Kidney (tissue), 14 donors: Measurements from ENCODE around the gene MAGOHB. TPM values are rescaled to one million over a fixed set of nuclear protein-coding genes. Genes with fewer than 3 reads are reported as not detected.
A peak's percentile ranks its signal among the peaks of the same experiment; 100 is the strongest.
"Not testable (repeated sequence)": the region's sequence is repeated elsewhere in the genome, so short reads cannot be mapped to it uniquely, and the experiment has no call there.

Experiments
- DNase-seq, 5 donors: peaks; one replicate each; pipeline ENCODE4 v3.0.0-alpha.2; 2013 to 2020
- FAIRE-seq: peaks from 2 replicates; lab custom pipeline; 2012; peaks lifted over from hg19 to GRCh38; lab: Jason Lieb, UNC
- H3K27ac ChIP-seq, 2 donors: one replicate each; pipeline ENCODE4 v1.7.0; 2013; ENCODE audit warnings: low read depth in 2 of 2, low read length in 2 of 2, inconsistent platforms in 1 of 2
- H3K27me3 ChIP-seq: one replicate; pipeline ENCODE4 v1.7.1; 2013; ENCODE audit warnings: low read length, inconsistent platforms; ENCODE audit not compliant: control insufficient read depth, insufficient read depth
- H3K36me3 ChIP-seq, 3 donors: one replicate each; pipeline versions ENCODE4 v1.7.0 to v1.7.1; 2013; ENCODE audit warnings: low read length in 3 of 3, control low read depth in 1 of 3, inconsistent platforms in 1 of 3; ENCODE audit not compliant: insufficient read depth in 3 of 3, control insufficient read depth in 2 of 3
- H3K4me1 ChIP-seq, 3 donors: one replicate each; pipeline versions ENCODE4 v1.7.0 to v1.7.1; 2013; ENCODE audit warnings: low read length in 3 of 3, inconsistent platforms in 1 of 3, low read depth in 1 of 3; ENCODE audit not compliant: control insufficient read depth in 2 of 3, insufficient read depth in 2 of 3
- H3K4me3 ChIP-seq, 3 donors: one replicate each; pipeline versions ENCODE4 v1.7.0 to v1.8.1; 2013; ENCODE audit warnings: low read length in 3 of 3, control low read depth in 1 of 3, inconsistent platforms in 1 of 3
- H3K9ac ChIP-seq, 3 donors: one replicate each; pipeline versions ENCODE4 v1.7.0 to v1.7.1; 2013; ENCODE audit warnings: low read length in 3 of 3, control low read depth in 1 of 3, inconsistent platforms in 1 of 3
- H3K9me3 ChIP-seq, 3 donors: one replicate each; pipeline versions ENCODE4 v1.7.0 to v1.7.1; 2013; ENCODE audit warnings: low read length in 3 of 3, control low read depth in 1 of 3, inconsistent platforms in 1 of 3; ENCODE audit not compliant: control insufficient read depth in 2 of 3, insufficient read depth in 1 of 3
- intact Hi-C: fragments of 100-400 bp; cut with DNase I; formaldehyde crosslinking; loops from one replicate; pipeline ENCODE4 v1.11.1; 2022
- polyA plus RNA-seq: library from polyadenylated mRNA; stranded (reverse); fragments of 350-450 nt; fragmentation: Illumina TruSeq; extraction: RNeasy Lipid Tissue Mini Kit (QIAGEN cat#74804); gene quantifications from one replicate; pipeline ENCODE4 v1.2.3, GENCODE V29; 2014; ENCODE audit warnings: low read depth, low replicate concordance; ENCODE audit not compliant: insufficient read depth
- total RNA-seq: library from RNA; stranded (reverse); fragmentation: NEBNext Ultra II Directional; extraction: Animal tissue kit (Norgen Biotek cat#: 25700); gene quantifications from one replicate; pipeline ENCODE4 v1.2.1, GENCODE V29; 2021
- TF ChIP-seq, protein P1 (sequence below): IDR thresholded peaks from 3 replicates; pipeline ENCODE4 v1.5.1; 2012; ENCODE audit warnings: mild to moderate bottlenecking, moderate library complexity, borderline replicate concordance; ENCODE audit not compliant: insufficient read depth; ENCODE audit errors: extremely low read depth
- donor health status: control.
- donor health status: control.
- donor health status: control.
- donor health status: control.
- donor health status: control.
- donor health status: DM: yes; HTN: yes; CAD: no.
- donor health status: Normal renal cell carcinoma (clear cell type).

Gene MAGOHB
- total and polyA plus RNA-seq, 2 donors from 2014 or later, result 20.0 to 31.7 TPM

DNA sequence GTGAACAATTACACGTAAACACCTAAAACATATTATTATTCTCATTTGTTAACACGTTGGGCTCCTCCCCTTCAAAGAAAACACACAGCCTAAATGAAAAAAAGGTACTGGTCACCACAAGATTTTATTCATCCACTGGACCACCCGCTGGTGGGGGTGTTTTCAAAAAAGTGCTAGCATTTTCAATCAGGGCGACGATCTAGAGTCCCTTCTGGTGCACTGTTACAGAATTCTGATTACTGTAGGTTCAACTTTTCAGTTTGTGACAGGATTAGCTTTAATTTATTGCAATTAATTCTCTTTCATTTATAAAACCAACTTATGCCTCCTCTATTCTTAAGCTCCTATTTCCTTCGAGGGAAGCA, 443 bp downstream of the MAGOHB start:
- no peak for FAIRE-seq
- TF ChIP-seq, protein P1, sequence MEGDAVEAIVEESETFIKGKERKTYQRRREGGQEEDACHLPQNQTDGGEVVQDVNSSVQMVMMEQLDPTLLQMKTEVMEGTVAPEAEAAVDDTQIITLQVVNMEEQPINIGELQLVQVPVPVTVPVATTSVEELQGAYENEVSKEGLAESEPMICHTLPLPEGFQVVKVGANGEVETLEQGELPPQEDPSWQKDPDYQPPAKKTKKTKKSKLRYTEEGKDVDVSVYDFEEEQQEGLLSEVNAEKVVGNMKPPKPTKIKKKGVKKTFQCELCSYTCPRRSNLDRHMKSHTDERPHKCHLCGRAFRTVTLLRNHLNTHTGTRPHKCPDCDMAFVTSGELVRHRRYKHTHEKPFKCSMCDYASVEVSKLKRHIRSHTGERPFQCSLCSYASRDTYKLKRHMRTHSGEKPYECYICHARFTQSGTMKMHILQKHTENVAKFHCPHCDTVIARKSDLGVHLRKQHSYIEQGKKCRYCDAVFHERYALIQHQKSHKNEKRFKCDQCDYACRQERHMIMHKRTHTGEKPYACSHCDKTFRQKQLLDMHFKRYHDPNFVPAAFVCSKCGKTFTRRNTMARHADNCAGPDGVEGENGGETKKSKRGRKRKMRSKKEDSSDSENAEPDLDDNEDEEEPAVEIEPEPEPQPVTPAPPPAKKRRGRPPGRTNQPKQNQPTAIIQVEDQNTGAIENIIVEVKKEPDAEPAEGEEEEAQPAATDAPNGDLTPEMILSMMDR, result no peak
- peak overlapping the region; percentile 68 to 73 for H3K27ac ChIP-seq
- H3K36me3 ChIP-seq, result peaks cover 0 to 5% (median 3%) of the 10 kb centered on the region in 3 donors
- peak overlapping the region; percentile 95 to 99 (median 97) for H3K4me3 ChIP-seq
- H3K9ac ChIP-seq, result peak overlapping the region; percentile 50 to 99 (median 86)
- H3K27me3 ChIP-seq, result no peaks in the 10 kb centered on the region
- H3K4me1 ChIP-seq, result peaks cover 0 to 7% (median 6%) of the 10 kb centered on the region in 3 donors
- no peaks in the 10 kb centered on the region for H3K9me3 ChIP-seq
- intact Hi-C loops, result no loop called here
- peak in 2 of 5 donors; percentile 41 to 42 for DNase-seq

DNA sequence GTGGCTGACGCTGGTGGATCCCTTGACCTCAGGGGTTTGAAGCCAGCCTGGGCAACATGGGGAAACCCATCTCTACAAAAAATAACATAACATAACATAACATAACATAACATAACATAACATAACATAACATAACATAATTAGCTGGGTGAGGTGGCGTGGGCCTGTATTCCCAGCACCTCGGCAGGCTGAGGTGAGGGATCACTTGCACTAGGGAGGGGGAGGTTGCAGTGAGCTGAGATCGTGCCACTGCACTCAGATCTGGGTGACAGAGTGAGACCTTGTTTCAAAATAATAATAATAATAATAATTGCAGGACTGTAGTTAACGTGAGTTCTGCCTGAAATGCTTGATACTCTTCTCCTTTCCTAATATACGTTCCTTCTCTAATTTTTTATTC, 1.3 kb downstream of the MAGOHB start:
- FAIRE-seq, result no peak
- Histone ChIP-seq H3K36me3 (peaks cover 2 to 10% (median 8%) of the 10 kb centered on the region in 3 donors), H3K27me3 (no peaks in the 10 kb centered on the region), H3K27ac (no peak overlapping the region), H3K4me3 (peak overlapping the region in 2 of 3 donors; percentile 20 to 95), H3K9me3 (no peaks in the 10 kb centered on the region), H3K4me1 (peaks cover 0 to 7% (median 6%) of the 10 kb centered on the region in 3 donors), H3K9ac (no peak overlapping the region)
- intact Hi-C loops, result no loop called here
- TF ChIP-seq, protein P1, result no peak
- DNase-seq, result no peak

DNA sequence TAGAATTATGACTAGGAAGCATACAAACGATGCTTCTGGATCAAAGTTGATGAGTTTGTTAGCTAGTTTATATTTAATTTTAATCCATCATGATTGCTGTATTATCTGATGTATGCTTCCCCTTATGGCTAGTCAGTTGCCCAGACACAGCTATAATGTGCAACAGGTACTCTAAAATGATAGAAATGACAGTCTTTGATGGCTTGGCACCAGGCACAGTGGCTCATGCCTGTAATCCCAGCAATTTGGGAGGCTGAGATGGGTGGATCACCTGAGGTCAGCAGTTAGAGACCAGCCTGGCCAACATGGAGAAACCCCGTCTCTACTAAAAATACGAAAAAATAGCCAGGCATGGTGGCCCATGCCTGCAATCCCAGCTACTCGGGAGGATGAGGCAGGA, 2.2 kb downstream of the MAGOHB start:
- H3K9ac ChIP-seq, FAIRE-seq, H3K27ac ChIP-seq, H3K9me3 ChIP-seq, DNase-seq, H3K4me3 ChIP-seq, H3K4me1 ChIP-seq, intact Hi-C loops, H3K27me3 ChIP-seq: not testable (repeated sequence)
- H3K36me3 ChIP-seq, result peaks cover 2 to 15% (median 8%) of the 10 kb centered on the region in 3 donors

DNA sequence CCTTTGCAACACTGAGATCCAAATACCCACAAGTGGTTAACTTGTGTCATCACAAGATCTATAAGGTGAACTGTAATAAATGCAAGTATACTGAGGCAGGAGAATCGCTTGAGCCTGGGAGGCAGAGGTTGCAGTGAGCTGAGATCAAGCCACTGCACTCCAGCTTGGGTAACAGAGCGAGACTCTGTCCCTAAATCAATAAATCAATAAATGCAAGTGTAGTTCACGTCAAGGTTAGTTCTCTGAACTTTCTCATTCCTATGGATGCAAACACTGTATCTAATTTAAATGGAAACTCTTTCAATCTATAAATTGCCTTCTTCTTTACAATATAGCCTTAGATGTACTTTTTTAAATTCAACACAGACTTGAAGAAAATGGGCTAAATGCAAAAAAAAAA, 3.2 kb downstream of the MAGOHB start:
- TF ChIP-seq, protein P1, result no peak
- DNase-seq (no peak), FAIRE-seq (no peak)
- H3K9me3 ChIP-seq, result no peaks in the 10 kb centered on the region
- no peak overlapping the region for H3K9ac ChIP-seq
- H3K36me3 ChIP-seq, result peaks cover 2 to 15% (median 8%) of the 10 kb centered on the region in 3 donors
- H3K4me3 ChIP-seq, result no peak overlapping the region
- peaks cover 0 to 7% (median 6%) of the 10 kb centered on the region in 3 donors for H3K4me1 ChIP-seq
- H3K27ac ChIP-seq, result no peak overlapping the region
- no peaks in the 10 kb centered on the region for H3K27me3 ChIP-seq
- intact Hi-C loops, result no loop called here
